ENCODE data around the gene HP. TPM values are rescaled to one million over a fixed set of nuclear protein-coding genes. Genes with fewer than 3 reads are reported as not detected.

HP gene
- total RNA-seq, 1 experiment from 2014 or later: 10.0 TPM

- no peaks in the 10 kb centered on the region for H3K4me1 Mint-ChIP-seq
- H3K27me3 Mint-ChIP-seq (ENCODE audit: low read depth): no peaks in the 10 kb centered on the region
- peaks cover 15% of the 10 kb centered on the region for H3K9me3 Mint-ChIP-seq
- no peak overlapping the region for H3K27ac Mint-ChIP-seq
- no peak overlapping the region for H3K4me3 Mint-ChIP-seq
- TF ChIP-seq MAX (CRISPR knock-in tag; IDR thresholded peaks at IDR 0.05) (no peak), ZBTB21 (CRISPR knock-in tag; IDR thresholded peaks at IDR 0.05; ENCODE audit: borderline replicate concordance) (no peak), NFATC4 (CRISPR knock-in tag; IDR thresholded peaks at IDR 0.05) (no peak), NR3C1 (CRISPR knock-in tag; conservative IDR thresholded peaks at IDR 0.05; ENCODE audit: low read depth) (no peak), AFF4 (CRISPR knock-in tag; IDR thresholded peaks at IDR 0.05; ENCODE audit: borderline replicate concordance) (no peak), ATF6 (CRISPR knock-in tag; IDR thresholded peaks at IDR 0.05) (no peak), ZBTB43 (CRISPR knock-in tag; IDR thresholded peaks at IDR 0.05) (no peak), ATF2 (CRISPR knock-in tag; IDR thresholded peaks at IDR 0.05; ENCODE audit: borderline replicate concordance, low read depth) (no peak), ETV6 (CRISPR knock-in tag; IDR thresholded peaks at IDR 0.05) (no peak), ARID4B (CRISPR knock-in tag; IDR thresholded peaks at IDR 0.05; ENCODE audit: borderline replicate concordance) (no peak)
- DNase-seq (ENCODE audit: low spot score) (no peak), ATAC-seq (no peak)
- peaks cover 38% of the 10 kb centered on the region for H3K36me3 Mint-ChIP-seq
- ChIA-PET CTCF (no interaction called here), POLR2A (no interaction called here)
These were observed 30.1 kb downstream of the HP start for GRCh38 chr16:72084445-72084844.

- Mint-ChIP-seq H3K9me3 (peaks cover 15% of the 10 kb centered on the region), H3K4me1 (no peaks in the 10 kb centered on the region), H3K36me3 (peaks cover 38% of the 10 kb centered on the region), H3K27me3 (ENCODE audit: low read depth) (no peaks in the 10 kb centered on the region), H3K4me3 (no peak overlapping the region), H3K27ac (no peak overlapping the region)
- ATAC-seq: no peak
- POLR2A ChIA-PET: no interaction called here
- no peak for DNase-seq (ENCODE audit: low spot score)
- CTCF ChIA-PET: no interaction called here
- TF ChIP-seq ZNF263 (CRISPR knock-in tag; IDR thresholded peaks at IDR 0.05; ENCODE audit: low read depth) (no peak), GRHL2 (CRISPR knock-in tag; IDR thresholded peaks at IDR 0.05; ENCODE audit: insufficient replicate concordance, severe bottlenecking) (no peak), ZNF281 (CRISPR knock-in tag; IDR thresholded peaks at IDR 0.05) (no peak), IRF2 (CRISPR knock-in tag; IDR thresholded peaks at IDR 0.05; ENCODE audit: borderline replicate concordance, low read depth) (no peak), NR3C1 (CRISPR knock-in tag; conservative IDR thresholded peaks at IDR 0.05; ENCODE audit: low read depth) (no peak), SP1 (CRISPR knock-in tag; conservative IDR thresholded peaks at IDR 0.05) (no peak), ATF6 (CRISPR knock-in tag; IDR thresholded peaks at IDR 0.05) (no peak), OVOL2 (CRISPR knock-in tag; IDR thresholded peaks at IDR 0.05; ENCODE audit: borderline replicate concordance) (no peak)
These were observed 30.7 kb downstream of the HP start for GRCh38 chr16:72085002-72085401.
